Esophagus muscularis mucosa (tissue), 3 donors: ENCODE data around the gene PI4K2B.
"Not testable (repeated sequence)": the region's sequence is repeated elsewhere in the genome, so short reads cannot be mapped to it uniquely, and the experiment has no call there.

ENCODE experiments used
- CTCF ChIP-seq, 3 experiments: fragments of 200-600 bp in 2 of 3; fragments of 450-650 bp in 1 of 3; sonication (generic) in 2 of 3; IDR thresholded peaks; one replicate each; pipeline ENCODE4 v1.5.1; 2017 to 2019; ENCODE audit warnings: antibody characterized with exemption in 3 of 3, mild to moderate bottlenecking in 2 of 3, moderate library complexity in 1 of 3
- POLR2A ChIP-seq: fragments of 450-650 bp; IDR thresholded peaks from one replicate; pipeline ENCODE4 v1.6.1; 2017; ENCODE audit warnings: antibody characterized with exemption, moderate library complexity, mild to moderate bottlenecking, low read depth

GRCh38 chr4:25239528-25239927 lies 5.7 kb downstream of the PI4K2B start:
- TF ChIP-seq CTCF (IDR thresholded peaks at IDR 0.05); POLR2A: not testable (repeated sequence)
